ENCODE data around the gene RPN1. TPM values are rescaled to one million over a fixed set of nuclear protein-coding genes. Genes with fewer than 3 reads are reported as not detected.

RPN1 gene
- total RNA-seq, 6 experiments from 2014 or later: 94.4 to 244 (median 190) TPM

DNA sequence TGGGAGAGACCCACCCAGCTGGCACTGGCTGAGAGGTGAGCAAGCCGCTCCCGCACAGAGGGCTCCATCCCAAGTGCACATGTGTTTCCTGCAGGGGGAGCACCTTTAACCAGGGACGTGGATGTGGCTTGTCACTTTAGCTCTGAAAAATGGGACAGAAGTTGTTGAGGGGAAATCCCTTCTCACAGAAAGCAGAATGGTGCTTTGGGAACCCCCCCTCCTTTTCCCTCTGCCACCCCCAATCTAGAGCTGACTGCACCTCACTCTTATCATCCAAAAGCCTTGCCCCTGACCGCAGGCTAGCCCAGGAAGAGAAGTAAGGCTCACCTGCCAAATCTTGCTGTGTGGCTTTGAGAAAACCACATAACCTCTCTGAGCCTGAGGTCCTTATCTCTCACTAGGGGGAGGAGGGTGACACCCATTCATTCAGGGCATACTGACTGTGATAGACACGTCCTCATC, 77.9 kb downstream of the RPN1 start:
- TF ChIP-seq POLR2A (IDR thresholded peaks at IDR 0.05): no peak
- TF ChIP-seq, protein P1, sequence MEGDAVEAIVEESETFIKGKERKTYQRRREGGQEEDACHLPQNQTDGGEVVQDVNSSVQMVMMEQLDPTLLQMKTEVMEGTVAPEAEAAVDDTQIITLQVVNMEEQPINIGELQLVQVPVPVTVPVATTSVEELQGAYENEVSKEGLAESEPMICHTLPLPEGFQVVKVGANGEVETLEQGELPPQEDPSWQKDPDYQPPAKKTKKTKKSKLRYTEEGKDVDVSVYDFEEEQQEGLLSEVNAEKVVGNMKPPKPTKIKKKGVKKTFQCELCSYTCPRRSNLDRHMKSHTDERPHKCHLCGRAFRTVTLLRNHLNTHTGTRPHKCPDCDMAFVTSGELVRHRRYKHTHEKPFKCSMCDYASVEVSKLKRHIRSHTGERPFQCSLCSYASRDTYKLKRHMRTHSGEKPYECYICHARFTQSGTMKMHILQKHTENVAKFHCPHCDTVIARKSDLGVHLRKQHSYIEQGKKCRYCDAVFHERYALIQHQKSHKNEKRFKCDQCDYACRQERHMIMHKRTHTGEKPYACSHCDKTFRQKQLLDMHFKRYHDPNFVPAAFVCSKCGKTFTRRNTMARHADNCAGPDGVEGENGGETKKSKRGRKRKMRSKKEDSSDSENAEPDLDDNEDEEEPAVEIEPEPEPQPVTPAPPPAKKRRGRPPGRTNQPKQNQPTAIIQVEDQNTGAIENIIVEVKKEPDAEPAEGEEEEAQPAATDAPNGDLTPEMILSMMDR (IDR thresholded peaks at IDR 0.05): peak; percentile 16 to 35 (median 30)
- DNase-seq (no peak), ATAC-seq (peak; percentile 57 to 79 (median 68))
- intact Hi-C loops (cut with DNase I): no loop called here
- WGBS (ENCODE audit: insufficient coverage, low coverage, low lambda C conversion rate, missing lambda C conversion rate): 51% methylated on average over 2 of the region's 5 CpGs
- Histone ChIP-seq H3K4me1 (no peaks in the 10 kb centered on the region), H3K9me3 (no peaks in the 10 kb centered on the region), H3K27ac (no peak overlapping the region), H3K27me3 (no peaks in the 10 kb centered on the region), H3K4me3 (no peak overlapping the region), H3K36me3 (no peaks in the 10 kb centered on the region)

DNA sequence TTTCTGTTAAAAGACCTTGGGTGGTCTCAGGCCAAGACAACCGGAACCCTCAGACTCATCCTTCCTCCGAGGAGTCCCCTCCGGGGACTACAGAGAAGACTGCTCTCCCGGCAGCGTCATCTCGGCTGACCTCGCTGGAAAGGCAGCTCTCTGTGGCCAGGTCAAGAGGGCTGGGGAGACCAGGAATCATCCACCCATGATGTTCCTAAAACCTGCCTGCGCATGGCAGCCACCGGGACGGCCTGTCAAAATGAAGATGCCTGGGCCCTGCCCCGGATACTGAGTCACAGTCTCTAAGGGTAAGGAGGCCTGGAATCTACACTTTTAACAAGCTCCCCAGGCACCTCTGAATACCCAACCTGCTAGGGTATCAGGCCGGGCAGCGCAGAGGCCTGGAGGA, 78.6 kb downstream of the RPN1 start:
- ATAC-seq (no peak), DNase-seq (no peak)
- Histone ChIP-seq H3K27me3 (no peaks in the 10 kb centered on the region), H3K4me1 (no peaks in the 10 kb centered on the region), H3K27ac (no peak overlapping the region), H3K4me3 (no peak overlapping the region), H3K36me3 (no peaks in the 10 kb centered on the region), H3K9me3 (no peaks in the 10 kb centered on the region)
- 82% methylated on average over 7 of the region's 13 CpGs for WGBS (ENCODE audit: insufficient coverage, low coverage, low lambda C conversion rate, missing lambda C conversion rate)
- TF ChIP-seq, protein P1 (IDR thresholded peaks at IDR 0.05): no peak
- no peak for TF ChIP-seq POLR2A (IDR thresholded peaks at IDR 0.05)
- intact Hi-C loops (cut with DNase I): no loop called here

Other genes with a start within 250 kb of the RPN1 start
- gene DNAJB8, start 183.9 kb downstream of the RPN1 start, total RNA-seq: not detected
- gene GATA2, start 157.6 kb downstream of the RPN1 start, total RNA-seq: 1 to 10 TPM in 2 of 6 experiments, under 1 TPM in 4; 0.60 to 1.3 (median 0.76) TPM
- 100 to 1,000 TPM in 4 of 6 experiments, 10 to 100 TPM in 2; 84.0 to 145 (median 119) TPM for gene RAB7A, start 75.4 kb upstream of the RPN1 start, total RNA-seq
- 10 to 100 TPM; 28.5 to 36.9 (median 28.9) TPM for gene ACAD9, start 228.8 kb upstream of the RPN1 start, total RNA-seq